Activated CD8-positive, alpha-beta memory T cell treated with anti-CD3 and anti-CD28 coated beads, Interleukin-2, amount 50 U/mL, for 4 hours (primary cell): ENCODE data around the gene UPK2.

Source experiments
- DNase-seq: peaks from one replicate; pipeline ENCODE4 v3.0.0-alpha.2; 2020

The UPK2 gene

GRCh38 chr11:118996926-118997626 is 41.0 kb downstream of the UPK2 start:
- peak; percentile 22 for DNase-seq

GRCh38 chr11:118997627-118998387 is 41.7 kb downstream of the UPK2 start, which contains the start of gene CENATAC:
TSS of gene CENATAC (plus strand) at chr11:118998138. CDS start at chr11:118998198, 60 bp downstream.
- DNase-seq, result peak; percentile 95

- no peak for DNase-seq
Observed at GRCh38 chr11:118998388-118998717, 42.3 kb downstream of the UPK2 start.

GRCh38 chr11:118998822-118999221 is 42.7 kb downstream of the UPK2 start:
- DNase-seq, result no peak

- DNase-seq, result no peak
Observed at GRCh38 chr11:119000906-119001305, 44.8 kb downstream of the UPK2 start.

GRCh38 chr11:119006656-119007055 is 50.6 kb downstream of the UPK2 start:
- no peak for DNase-seq
